Activated CD4-positive, alpha-beta memory T cell treated with anti-CD3 and anti-CD28 coated beads, Interleukin-2, amount 10 ng/mL, durations not matched to agents 7 days and 5 days (primary cell): Measurements from ENCODE around the gene PIK3R2. TPM values are rescaled to one million over a fixed set of nuclear protein-coding genes. Genes with fewer than 3 reads are reported as not detected.

Source experiments
- CTCF ChIA-PET: fragments of 350-600 bp; sonication (Branson Sonifier 250); formaldehyde crosslinking; loops from one replicate; lab custom pipeline; 2021; ENCODE audit warnings: antibody characterized with exemption, inconsistent platforms; lab: Charles Lee
- POLR2A ChIA-PET: fragments of 350-600 bp; sonication (Branson Sonifier 250); formaldehyde crosslinking; loops from one replicate; lab custom pipeline; 2021; ENCODE audit warnings: antibody characterized with exemption; lab: Charles Lee
- DNase-seq: peaks from one replicate; pipeline ENCODE4 v3.0.0-alpha.2; 2020
- H3K27ac Mint-ChIP-seq: one replicate; pipeline ENCODE4 v1.8.0; 2021; ENCODE audit warnings: mild to moderate bottlenecking, mixed read lengths
- H3K27me3 Mint-ChIP-seq: one replicate; pipeline ENCODE4 v1.8.0; 2021; ENCODE audit warnings: mixed read lengths
- H3K36me3 Mint-ChIP-seq: one replicate; pipeline ENCODE4 v1.8.0; 2021; ENCODE audit warnings: low read depth, mixed read lengths
- H3K4me1 Mint-ChIP-seq: one replicate; pipeline ENCODE4 v1.8.0; 2021; ENCODE audit warnings: mixed read lengths
- H3K4me3 Mint-ChIP-seq: one replicate; pipeline ENCODE4 v1.8.0; 2021; ENCODE audit warnings: mild to moderate bottlenecking, mixed read lengths
- H3K9me3 Mint-ChIP-seq: one replicate; pipeline ENCODE4 v1.8.0; 2021; ENCODE audit warnings: mixed read lengths
- total RNA-seq, 2 experiments: library from RNA; stranded (reverse); gene quantifications; one replicate each; pipeline ENCODE4 v1.2.3, GENCODE V29; 2021

The PIK3R2 gene
- total RNA-seq, 2 experiments from 2014 or later = 10.9 to 11.3 TPM

GRCh38 chr19:18216789-18217188 lies 63.8 kb downstream of the PIK3R2 start:
- ChIA-PET CTCF (no interaction called here), POLR2A (interaction anchor here (1.5 kb wide), 1 partner anchor 11 kb away, joined by 3 read pairs; no protein-coding TSS in a partner anchor)
- DNase-seq = no peak
- Mint-ChIP-seq H3K9me3 (no peaks in the 10 kb centered on the region), H3K36me3 (no peaks in the 10 kb centered on the region), H3K27me3 (peaks cover 18% of the 10 kb centered on the region), H3K4me3 (no peak overlapping the region), H3K27ac (no peak overlapping the region), H3K4me1 (peaks cover 10% of the 10 kb centered on the region)

- peaks cover 18% of the 10 kb centered on the region for H3K27me3 Mint-ChIP-seq
- ChIA-PET POLR2A (no interaction called here), CTCF (interaction anchor here (1.7 kb wide), 1 partner anchor 62 kb away, joined by 4 read pairs; no protein-coding TSS in a partner anchor)
- H3K27ac Mint-ChIP-seq = no peak overlapping the region
- H3K4me1 Mint-ChIP-seq = peaks cover 10% of the 10 kb centered on the region
- H3K36me3 Mint-ChIP-seq = no peaks in the 10 kb centered on the region
- H3K4me3 Mint-ChIP-seq = no peak overlapping the region
- DNase-seq = no peak
- H3K9me3 Mint-ChIP-seq = no peaks in the 10 kb centered on the region
Measured at GRCh38 chr19:18218159-18218558, 65.2 kb downstream of the PIK3R2 start.

- Mint-ChIP-seq H3K4me1 (peaks cover 10% of the 10 kb centered on the region), H3K36me3 (no peaks in the 10 kb centered on the region), H3K4me3 (no peak overlapping the region), H3K9me3 (no peaks in the 10 kb centered on the region), H3K27me3 (peaks cover 18% of the 10 kb centered on the region), H3K27ac (no peak overlapping the region)
- ChIA-PET POLR2A (no interaction called here), CTCF (interaction anchor here (1.7 kb wide), 2 partner anchors 10 to 61 kb away, joined by 4 to 5 read pairs; no protein-coding TSS in a partner anchor)
- no peak for DNase-seq
Measured at GRCh38 chr19:18218600-18218999, 65.6 kb downstream of the PIK3R2 start.

Other genes starting within 250 kb of the PIK3R2 start
- 10 to 100 TPM; 59.3 to 60.8 TPM for gene CCDC124, start 220.1 kb upstream of the PIK3R2 start, total RNA-seq
- not detected for gene KCNN1, start 186.1 kb upstream of the PIK3R2 start, total RNA-seq
- 10 to 100 TPM; 60.7 to 62.0 TPM for gene ARRDC2, start 145.0 kb upstream of the PIK3R2 start, total RNA-seq
- gene IL12RB1, start 66.2 kb upstream of the PIK3R2 start, total RNA-seq = 10 to 100 TPM; 66.1 to 70.6 TPM
- 10 to 100 TPM; 29.2 to 29.9 TPM for gene MAST3, start 55.4 kb upstream of the PIK3R2 start, total RNA-seq
- 10 to 100 TPM; 48.0 to 55.6 TPM for gene IFI30, start 20.6 kb downstream of the PIK3R2 start, total RNA-seq
- gene MPV17L2, start 40.1 kb downstream of the PIK3R2 start, total RNA-seq = 1 to 10 TPM; 6.2 to 6.3 TPM
- 1 to 10 TPM; 3.7 to 5.3 TPM for gene RAB3A, start 50.9 kb downstream of the PIK3R2 start, total RNA-seq
- under 1 TPM; 0.13 to 0.18 TPM for gene PDE4C, start 73.3 kb downstream of the PIK3R2 start, total RNA-seq
- 1 to 10 TPM; 1.6 to 1.7 TPM for gene IQCN, start 121.3 kb downstream of the PIK3R2 start, total RNA-seq
- gene JUND, start 128.5 kb downstream of the PIK3R2 start, total RNA-seq = 100 to 1,000 TPM; 390 to 402 TPM
- 100 to 1,000 TPM; 180 to 186 TPM for gene LSM4, start 169.9 kb downstream of the PIK3R2 start, total RNA-seq
- gene PGPEP1, start 187.4 kb downstream of the PIK3R2 start, total RNA-seq = 10 to 100 TPM; 42.7 to 44.0 TPM
- not detected for gene GDF15, start 233.0 kb downstream of the PIK3R2 start, total RNA-seq
- not detected for gene LRRC25, start 244.5 kb downstream of the PIK3R2 start, total RNA-seq